Posterior vena cava (tissue), 2 donors: Measurements from ENCODE around the gene NXNL1. TPM values are rescaled to one million over a fixed set of nuclear protein-coding genes. Genes with fewer than 3 reads are reported as not detected.
"Not testable (repeated sequence)": the region's sequence is repeated elsewhere in the genome, so short reads cannot be mapped to it uniquely, and the experiment has no call there.

Experiments used
- DNase-seq: peaks from one replicate; pipeline ENCODE4 v3.0.0-alpha.2; 2020; ENCODE audit warnings: low spot score
- intact Hi-C, 2 donors: fragments of 100-400 bp; cut with DNase I; formaldehyde crosslinking; loops; one replicate each; pipeline versions ENCODE4 v1.14.1 to v1.14.2; 2022 to 2023
- total RNA-seq, 2 donors: library from RNA; stranded (reverse); fragmentation: NEBNext Ultra II Directional; extraction: Animal tissue kit (Norgen Biotek cat#: 25700); gene quantifications; one replicate each; pipeline ENCODE4 v1.2.1, GENCODE V29; 2021
- donor health status: DM: yes; HTN: yes; CAD: no.
- donor health status: DM: yes; HTN: yes; CAD: no.

Gene NXNL1
- total RNA-seq, 2 donors from 2014 or later: not detected

GRCh38 chr19:17487284-17488121 is 26.8 kb upstream of the NXNL1 start:
- intact Hi-C loops: no loop called here
- DNase-seq: no peak

GRCh38 chr19:17486545-17487240 is 26.0 kb upstream of the NXNL1 start:
- intact Hi-C loops: no loop called here
- no peak for DNase-seq

GRCh38 chr19:17484520-17485185 is 23.9 kb upstream of the NXNL1 start:
- no peak for DNase-seq
- intact Hi-C loops: no loop called here

- intact Hi-C loops: no loop called here
- DNase-seq: no peak
These were observed 22.9 kb upstream of the NXNL1 start for GRCh38 chr19:17483605-17484002.

- no peak for DNase-seq
- intact Hi-C loops: no loop called here
These were observed 22.3 kb upstream of the NXNL1 start for GRCh38 chr19:17482877-17483604.

GRCh38 chr19:17481986-17482385 is 21.3 kb upstream of the NXNL1 start:
- intact Hi-C loops: no loop called here
- DNase-seq: no peak

GRCh38 chr19:17479325-17479791 is 18.6 kb upstream of the NXNL1 start:
- DNase-seq: no peak
- intact Hi-C loops: no loop called here

- no peak for DNase-seq
- intact Hi-C loops: no loop called here
These were observed 14.9 kb upstream of the NXNL1 start for GRCh38 chr19:17475541-17476115.

GRCh38 chr19:17475011-17475540 is 14.3 kb upstream of the NXNL1 start:
- intact Hi-C loops, DNase-seq: not testable (repeated sequence)

GRCh38 chr19:17473041-17473440 is 12.3 kb upstream of the NXNL1 start:
- intact Hi-C loops: no loop called here
- DNase-seq: no peak

GRCh38 chr19:17471410-17472125 is 10.8 kb upstream of the NXNL1 start:
- DNase-seq: no peak
- intact Hi-C loops: no loop called here

- intact Hi-C loops: no loop called here
- DNase-seq: peak; percentile 99
These were observed 9.5 kb upstream of the NXNL1 start, which contains the start of gene SLC27A1 for GRCh38 chr19:17470068-17470841. Gene SLC27A1 (plus strand): TSS chr19:17470524. CDS start chr19:17470541, 17 bp downstream.

GRCh38 chr19:17469481-17470067 is 8.8 kb upstream of the NXNL1 start:
- intact Hi-C loops: loop anchor here (5.0 to 10.0 kb wide), 2 partner anchors 72 to 945 kb away; partner anchors contain the start of gene SSBP4 (in 1 of the 2)
- DNase-seq: peak; percentile 97

GRCh38 chr19:17469092-17469480 is 8.4 kb upstream of the NXNL1 start:
- DNase-seq: no peak
- intact Hi-C loops: loop anchor here (5.0 to 10.0 kb wide), 2 partner anchors 72 to 946 kb away; partner anchors contain the start of gene SSBP4 (in 1 of the 2)

- DNase-seq: peak; percentile 89
- intact Hi-C loops: loop anchor here (5.0 to 10.0 kb wide), 2 partner anchors 71 to 946 kb away; partner anchors contain the start of gene SSBP4 (in 1 of the 2)
These were observed 7.8 kb upstream of the NXNL1 start for GRCh38 chr19:17468302-17469091.
